SK-N-SH (cell line): ENCODE data around the gene SRRD. TPM values are rescaled to one million over a fixed set of nuclear protein-coding genes. Genes with fewer than 3 reads are reported as not detected.

Experiments
- CTCF ChIA-PET: fragments of 300-600, 350-600 bp; formaldehyde crosslinking; extraction: SDS; loops from one replicate; lab custom pipeline; 2021; lab: Yijun Ruan, JAX
- POLR2A ChIA-PET: fragments of 350-600 bp; sonication (Branson Sonifier 250); formaldehyde crosslinking; extraction: SDS; loops from one replicate; lab custom pipeline; 2020; ENCODE audit warnings: antibody characterized with exemption, inconsistent platforms; lab: Yijun Ruan, JAX
- DNase-seq: peaks from one replicate; pipeline ENCODE4 v3.0.0; 2012
- H2AFZ ChIP-seq: fragments of 200-600 bp; sonication (generic); 2 replicates; pipeline ENCODE4 v1.8.1; 2016; ENCODE audit warnings: antibody characterized with exemption, mild to moderate bottlenecking, low read depth
- H3F3A ChIP-seq: fragments of 200-600 bp; sonication (generic); replicated peaks from 2 replicates; pipeline ENCODE3; 2016; ENCODE audit warnings: antibody characterized with exemption, mild to moderate bottlenecking; ENCODE audit not compliant: insufficient read depth
- H3K27ac ChIP-seq, 2 experiments: fragments of 200-500 bp in 1 of 2; fragments of 200-600 bp in 1 of 2; sonication (Bioruptor generic) in 1 of 2; sonication (generic), shearing (Covaris generic) in 1 of 2; 2 replicates each; pipeline versions ENCODE4 v1.5.1 to v1.6.1; 2014 to 2016; ENCODE audit warnings: low read depth in 2 of 2, inconsistent platforms in 1 of 2, low read length in 1 of 2, mild to moderate bottlenecking in 1 of 2, mixed read lengths in 1 of 2
- H3K27me3 ChIP-seq: fragments of 200-600 bp; sonication (generic), shearing (Covaris generic); 2 replicates; pipeline ENCODE4 v1.6.1; 2016; ENCODE audit warnings: mixed run types; ENCODE audit not compliant: insufficient read depth
- H3K36me3 ChIP-seq, 2 experiments: fragments of 200-500 bp in 1 of 2; fragments of 200-600 bp in 1 of 2; sonication (Bioruptor generic) in 1 of 2; sonication (generic) in 1 of 2; replicated peaks in 1 of 2; 2 replicates each; pipeline versions ENCODE3 to v1.5.1; 2014 to 2016; ENCODE audit warnings: low read length in 1 of 2, mild to moderate bottlenecking in 1 of 2; ENCODE audit not compliant: insufficient read depth in 2 of 2, control insufficient read depth in 1 of 2
- H3K4me1 ChIP-seq, 2 experiments: fragments of 200-500 bp in 1 of 2; fragments of 200-600 bp in 1 of 2; sonication (Bioruptor generic) in 1 of 2; sonication (generic), shearing (Covaris generic) in 1 of 2; 2 replicates each; pipeline versions ENCODE4 v1.5.1 to v1.6.1; 2014 to 2016; ENCODE audit warnings: low read depth in 1 of 2, low read length in 1 of 2, mixed run types in 1 of 2; ENCODE audit not compliant: insufficient read depth in 2 of 2, control insufficient read depth in 1 of 2
- H3K4me2 ChIP-seq: fragments of 200-600 bp; sonication (generic), shearing (Covaris generic); 2 replicates; pipeline ENCODE4 v1.6.1; 2017; ENCODE audit warnings: mixed run types
- H3K4me3 ChIP-seq, 2 experiments: fragments of 200-500 bp in 1 of 2; fragments of 200-600 bp in 1 of 2; sonication (Bioruptor generic) in 1 of 2; sonication (generic), shearing (Covaris generic) in 1 of 2; 2 replicates each; pipeline versions ENCODE4 v1.5.1 to v1.8.1; 2014 to 2016; ENCODE audit warnings: low read depth in 2 of 2, inconsistent platforms in 1 of 2, low read length in 1 of 2, mild to moderate bottlenecking in 1 of 2, mixed read lengths in 1 of 2, moderate library complexity in 1 of 2
- H3K79me2 ChIP-seq: fragments of 200-600 bp; sonication (generic); 2 replicates; pipeline ENCODE4 v1.8.1; 2017; ENCODE audit warnings: mild to moderate bottlenecking; ENCODE audit not compliant: insufficient read depth
- H3K9ac ChIP-seq: fragments of 200-600 bp; sonication (generic); 2 replicates; pipeline ENCODE4 v1.6.1; 2017; ENCODE audit warnings: mixed run types
- H3K9me2 ChIP-seq: fragments of 200-600 bp; sonication (generic); 2 replicates; pipeline ENCODE4 v1.6.1; 2017; ENCODE audit warnings: mixed run types
- H3K9me3 ChIP-seq: fragments of 200-600 bp; sonication (generic); 2 replicates; pipeline ENCODE4 v1.6.1; 2017; ENCODE audit warnings: mixed run types, mild to moderate bottlenecking, moderate library complexity
- H4K20me1 ChIP-seq: fragments of 200-600 bp; sonication (generic); 2 replicates; pipeline ENCODE4 v1.6.1; 2017; ENCODE audit warnings: mild to moderate bottlenecking, mixed run types; ENCODE audit not compliant: insufficient read depth
- CHD2 ChIP-seq: fragments of 150-350 bp; IDR thresholded peaks from 2 replicates; pipeline ENCODE4 v1.6.1; 2018; ENCODE audit warnings: low read length; ENCODE audit not compliant: partially characterized antibody
- FOXJ3 ChIP-seq: sonication (generic); formaldehyde crosslinking; IDR thresholded peaks from 2 replicates; pipeline ENCODE4 v1.5.1; 2020; ENCODE audit warnings: mild to moderate bottlenecking, missing genetic modification reagents
- FOXM1 ChIP-seq: IDR thresholded peaks from 2 replicates; pipeline ENCODE4 v1.4.0; 2012; ENCODE audit warnings: low read depth, mild to moderate bottlenecking
- GABPA ChIP-seq: IDR thresholded peaks from 2 replicates; pipeline ENCODE4 v1.4.0; 2012; ENCODE audit warnings: low read depth, mild to moderate bottlenecking
- MAX ChIP-seq: IDR thresholded peaks from 2 replicates; pipeline ENCODE4 v1.4.0; 2012; ENCODE audit warnings: low read depth
- MXI1 ChIP-seq: IDR thresholded peaks from 2 replicates; pipeline ENCODE4 v1.6.1; 2012; ENCODE audit warnings: mild to moderate bottlenecking, low read depth, low read length, improper control_type of control experiment
- NFIC ChIP-seq: IDR thresholded peaks from 2 replicates; pipeline ENCODE4 v1.4.0; 2012; ENCODE audit warnings: borderline replicate concordance
- NRF1 ChIP-seq: IDR thresholded peaks from 2 replicates; pipeline ENCODE4 v1.6.1; 2012; ENCODE audit warnings: low read depth, mild to moderate bottlenecking, low read length
- RAD21 ChIP-seq: IDR thresholded peaks from 2 replicates; pipeline ENCODE4 v1.6.1; 2012; ENCODE audit warnings: mild to moderate bottlenecking, low read length
- RFX5 ChIP-seq: IDR thresholded peaks from 2 replicates; pipeline ENCODE4 v1.6.1; 2012; ENCODE audit warnings: mild to moderate bottlenecking, improper control_type of control experiment, low read length
- SIN3A ChIP-seq: IDR thresholded peaks from 2 replicates; pipeline ENCODE4 v1.6.1; 2012; ENCODE audit warnings: low read depth, mild to moderate bottlenecking, low read length, moderate library complexity, borderline replicate concordance
- TAF1 ChIP-seq: IDR thresholded peaks from 2 replicates; pipeline ENCODE4 v1.6.1; 2012; ENCODE audit warnings: low read depth, mild to moderate bottlenecking, low read length, moderate library complexity, borderline replicate concordance
- TCF12 ChIP-seq: IDR thresholded peaks from 2 replicates; pipeline ENCODE4 v1.4.0; 2012
- TEAD4 ChIP-seq: IDR thresholded peaks from 2 replicates; pipeline ENCODE4 v1.4.0; 2012; ENCODE audit warnings: mild to moderate bottlenecking, borderline replicate concordance; ENCODE audit not compliant: insufficient read depth
- USF1 ChIP-seq: IDR thresholded peaks from 2 replicates; pipeline ENCODE4 v1.4.0; 2012; ENCODE audit warnings: low read depth, borderline replicate concordance
- WGBS: methylation state at CpG from one replicate; pipeline ENCODE4 v1.1.6; 2017; ENCODE audit warnings: low lambda C conversion rate; 5-methylcytosine and 5-hydroxymethylcytosine counted together
- polyA plus RNA-seq, 3 experiments: library from polyadenylated mRNA; depleted of rRNA; stranded (reverse); fragments of >200 nt; gene quantifications; 2 replicates each; pipeline ENCODE4 v1.2.3, GENCODE V29; 2012
- TF ChIP-seq, protein P1 (sequence below): IDR thresholded peaks from 2 replicates; pipeline ENCODE4 v1.4.0; 2012; ENCODE audit warnings: low read depth, borderline replicate concordance
- TF ChIP-seq, protein P2 (sequence below): IDR thresholded peaks from 2 replicates; pipeline ENCODE4 v1.6.1; 2012; ENCODE audit warnings: mild to moderate bottlenecking, low read depth, low read length, moderate library complexity
- TF ChIP-seq, protein P3 (sequence below): fragments of 200-600 bp; sonication (generic); IDR thresholded peaks from 2 replicates; pipeline ENCODE4 v1.6.1; 2017; ENCODE audit warnings: antibody characterized with exemption, mild to moderate bottlenecking, moderate library complexity

Gene SRRD
- polyA plus RNA-seq, 1 of the 3 experiments (the other 2 are of a cell fraction) = 12.9 TPM

- Histone ChIP-seq H3K27ac (no peak overlapping the region), H4K20me1 (no peaks in the 10 kb centered on the region), H3K9me3 (no peaks in the 10 kb centered on the region), H3K4me3 (no peak overlapping the region)
- TF ChIP-seq USF1 = no peak
- TF ChIP-seq GABPA = no peak
- TF ChIP-seq RAD21 = no peak
- TF ChIP-seq TAF1 = no peak
- TF ChIP-seq MAX = no peak
- TF ChIP-seq SIN3A = no peak
- TF ChIP-seq NFIC = no peak
- TF ChIP-seq CHD2 = no peak
- no peak for TF ChIP-seq FOXJ3 (CRISPR knock-in tag)
- no peak for TF ChIP-seq RFX5
- TF ChIP-seq, protein P1, sequence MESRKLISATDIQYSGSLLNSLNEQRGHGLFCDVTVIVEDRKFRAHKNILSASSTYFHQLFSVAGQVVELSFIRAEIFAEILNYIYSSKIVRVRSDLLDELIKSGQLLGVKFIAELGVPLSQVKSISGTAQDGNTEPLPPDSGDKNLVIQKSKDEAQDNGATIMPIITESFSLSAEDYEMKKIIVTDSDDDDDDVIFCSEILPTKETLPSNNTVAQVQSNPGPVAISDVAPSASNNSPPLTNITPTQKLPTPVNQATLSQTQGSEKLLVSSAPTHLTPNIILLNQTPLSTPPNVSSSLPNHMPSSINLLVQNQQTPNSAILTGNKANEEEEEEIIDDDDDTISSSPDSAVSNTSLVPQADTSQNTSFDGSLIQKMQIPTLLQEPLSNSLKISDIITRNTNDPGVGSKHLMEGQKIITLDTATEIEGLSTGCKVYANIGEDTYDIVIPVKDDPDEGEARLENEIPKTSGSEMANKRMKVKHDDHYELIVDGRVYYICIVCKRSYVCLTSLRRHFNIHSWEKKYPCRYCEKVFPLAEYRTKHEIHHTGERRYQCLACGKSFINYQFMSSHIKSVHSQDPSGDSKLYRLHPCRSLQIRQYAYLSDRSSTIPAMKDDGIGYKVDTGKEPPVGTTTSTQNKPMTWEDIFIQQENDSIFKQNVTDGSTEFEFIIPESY = no peak
- TF ChIP-seq, all 33 proteins: peak for 0
- Histone ChIP-seq H3K9me2 (no peaks in the 10 kb centered on the region), H3K36me3 (peaks cover 7 to 19% of the 10 kb centered on the region in 2 experiments), H3K9ac (no peak overlapping the region), H3K27me3 (no peaks in the 10 kb centered on the region), H3K4me2 (no peak overlapping the region), H3F3A (peaks cover 3% of the 10 kb centered on the region), H3K4me1 (no peaks in the 10 kb centered on the region), H2AFZ (no peak overlapping the region), H3K79me2 (no peaks in the 10 kb centered on the region)
- ChIA-PET POLR2A (no interaction called here), CTCF (interaction anchor here (0.7 to 1.5 kb wide), 4 partner anchors 8 to 178 kb away, joined by 3 read pairs; no protein-coding TSS in a partner anchor)
- no peak for DNase-seq
- WGBS = 89% methylated on average over 4 of the region's 4 CpGs
These were observed 38.9 kb downstream of the SRRD start for GRCh38 chr22:26522592-26522991.

DNA sequence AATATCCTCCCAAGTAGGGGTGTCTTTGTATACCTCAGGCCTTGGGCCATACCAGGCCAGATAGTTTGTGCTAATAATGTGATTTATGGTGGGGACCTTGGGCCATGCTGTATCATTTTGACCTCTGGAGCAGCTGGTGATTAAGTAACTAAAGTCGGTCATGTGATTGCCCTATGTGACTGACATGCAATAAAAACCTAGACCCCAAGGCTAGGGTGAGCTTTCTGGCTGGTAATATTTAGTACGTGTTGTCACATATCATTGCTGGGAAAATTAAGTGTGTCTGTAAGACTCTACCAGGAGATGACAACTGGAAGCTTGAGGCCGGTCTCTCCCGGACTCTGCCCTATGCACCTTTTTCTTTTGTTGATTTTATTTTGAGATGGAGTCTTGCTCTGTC, 41.2 kb downstream of the SRRD start:
- Histone ChIP-seq H3K9me3 (no peaks in the 10 kb centered on the region), H3K27me3 (no peaks in the 10 kb centered on the region), H3K9me2 (no peaks in the 10 kb centered on the region), H3K79me2 (no peaks in the 10 kb centered on the region), H3K4me1 (no peaks in the 10 kb centered on the region), H2AFZ (no peak overlapping the region), H3K4me3 (no peak overlapping the region), H3F3A (peaks cover 3% of the 10 kb centered on the region), H3K27ac (no peak overlapping the region), H3K4me2 (no peak overlapping the region), H3K36me3 (peaks cover 7 to 27% of the 10 kb centered on the region in 2 experiments), H4K20me1 (no peaks in the 10 kb centered on the region), H3K9ac (no peak overlapping the region)
- CTCF ChIA-PET = no interaction called here
- POLR2A ChIA-PET = no interaction called here
- DNase-seq = no peak
- WGBS = 91% methylated on average over 4 of the region's 4 CpGs
- no peak for TF ChIP-seq NRF1
- TF ChIP-seq MXI1 = no peak
- no peak for TF ChIP-seq TCF12
- TF ChIP-seq FOXM1 = no peak
- no peak for TF ChIP-seq TEAD4
- TF ChIP-seq, protein P2, sequence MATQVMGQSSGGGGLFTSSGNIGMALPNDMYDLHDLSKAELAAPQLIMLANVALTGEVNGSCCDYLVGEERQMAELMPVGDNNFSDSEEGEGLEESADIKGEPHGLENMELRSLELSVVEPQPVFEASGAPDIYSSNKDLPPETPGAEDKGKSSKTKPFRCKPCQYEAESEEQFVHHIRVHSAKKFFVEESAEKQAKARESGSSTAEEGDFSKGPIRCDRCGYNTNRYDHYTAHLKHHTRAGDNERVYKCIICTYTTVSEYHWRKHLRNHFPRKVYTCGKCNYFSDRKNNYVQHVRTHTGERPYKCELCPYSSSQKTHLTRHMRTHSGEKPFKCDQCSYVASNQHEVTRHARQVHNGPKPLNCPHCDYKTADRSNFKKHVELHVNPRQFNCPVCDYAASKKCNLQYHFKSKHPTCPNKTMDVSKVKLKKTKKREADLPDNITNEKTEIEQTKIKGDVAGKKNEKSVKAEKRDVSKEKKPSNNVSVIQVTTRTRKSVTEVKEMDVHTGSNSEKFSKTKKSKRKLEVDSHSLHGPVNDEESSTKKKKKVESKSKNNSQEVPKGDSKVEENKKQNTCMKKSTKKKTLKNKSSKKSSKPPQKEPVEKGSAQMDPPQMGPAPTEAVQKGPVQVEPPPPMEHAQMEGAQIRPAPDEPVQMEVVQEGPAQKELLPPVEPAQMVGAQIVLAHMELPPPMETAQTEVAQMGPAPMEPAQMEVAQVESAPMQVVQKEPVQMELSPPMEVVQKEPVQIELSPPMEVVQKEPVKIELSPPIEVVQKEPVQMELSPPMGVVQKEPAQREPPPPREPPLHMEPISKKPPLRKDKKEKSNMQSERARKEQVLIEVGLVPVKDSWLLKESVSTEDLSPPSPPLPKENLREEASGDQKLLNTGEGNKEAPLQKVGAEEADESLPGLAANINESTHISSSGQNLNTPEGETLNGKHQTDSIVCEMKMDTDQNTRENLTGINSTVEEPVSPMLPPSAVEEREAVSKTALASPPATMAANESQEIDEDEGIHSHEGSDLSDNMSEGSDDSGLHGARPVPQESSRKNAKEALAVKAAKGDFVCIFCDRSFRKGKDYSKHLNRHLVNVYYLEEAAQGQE = no peak
- TF ChIP-seq, protein P3, sequence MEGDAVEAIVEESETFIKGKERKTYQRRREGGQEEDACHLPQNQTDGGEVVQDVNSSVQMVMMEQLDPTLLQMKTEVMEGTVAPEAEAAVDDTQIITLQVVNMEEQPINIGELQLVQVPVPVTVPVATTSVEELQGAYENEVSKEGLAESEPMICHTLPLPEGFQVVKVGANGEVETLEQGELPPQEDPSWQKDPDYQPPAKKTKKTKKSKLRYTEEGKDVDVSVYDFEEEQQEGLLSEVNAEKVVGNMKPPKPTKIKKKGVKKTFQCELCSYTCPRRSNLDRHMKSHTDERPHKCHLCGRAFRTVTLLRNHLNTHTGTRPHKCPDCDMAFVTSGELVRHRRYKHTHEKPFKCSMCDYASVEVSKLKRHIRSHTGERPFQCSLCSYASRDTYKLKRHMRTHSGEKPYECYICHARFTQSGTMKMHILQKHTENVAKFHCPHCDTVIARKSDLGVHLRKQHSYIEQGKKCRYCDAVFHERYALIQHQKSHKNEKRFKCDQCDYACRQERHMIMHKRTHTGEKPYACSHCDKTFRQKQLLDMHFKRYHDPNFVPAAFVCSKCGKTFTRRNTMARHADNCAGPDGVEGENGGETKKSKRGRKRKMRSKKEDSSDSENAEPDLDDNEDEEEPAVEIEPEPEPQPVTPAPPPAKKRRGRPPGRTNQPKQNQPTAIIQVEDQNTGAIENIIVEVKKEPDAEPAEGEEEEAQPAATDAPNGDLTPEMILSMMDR = no peak
